ENCODE data around the gene FBXL15. TPM values are rescaled to one million over a fixed set of nuclear protein-coding genes. Genes with fewer than 3 reads are reported as not detected.

Gene FBXL15
- total and polyA plus RNA-seq, 2 donors (not counting 3 experiments of a cell fraction or from before 2014, with no cell fraction given) = 9.9 to 15.3 TPM

GRCh38 chr10:102470579-102471546 is 50.2 kb downstream of the FBXL15 start:
- TF ChIP-seq POLR2AphosphoS5 (IDR thresholded peaks at IDR 0.05; ENCODE audit: insufficient read depth, low read depth, low read length) = no peak
- TF ChIP-seq MYC (IDR thresholded peaks at IDR 0.05; ENCODE audit: low read depth, low read length) = no peak
- no peak for TF ChIP-seq GATA2 (IDR thresholded peaks at IDR 0.05; ENCODE audit: insufficient read depth, insufficient read length, low read depth, low read length)
- TF ChIP-seq CTCF (IDR thresholded peaks at IDR 0.05; ENCODE audit: extremely low read depth in 1 of 2, insufficient read depth in 1 of 2, low read depth in 1 of 2, low read length in 2 of 2) = no peak
- TF ChIP-seq POLR2A (IDR thresholded peaks at IDR 0.05; ENCODE audit: low read depth, low read length) = no peak
- no peak for TF ChIP-seq EZH2 (IDR thresholded peaks at IDR 0.05; ENCODE audit: borderline replicate concordance, low read depth, low read length, severe bottlenecking)
- no peak for TF ChIP-seq FOS (IDR thresholded peaks at IDR 0.05; ENCODE audit: borderline replicate concordance, insufficient read depth, low read length)
- no peak for TF ChIP-seq MAX (IDR thresholded peaks at IDR 0.05; ENCODE audit: insufficient read depth, insufficient read length)
- no peak for TF ChIP-seq JUN (IDR thresholded peaks at IDR 0.05; ENCODE audit: borderline replicate concordance, insufficient read depth, insufficient read length, low read depth)
- no TSS peak for BruUV-seq (replicated peaks)
- ChIA-PET POLR2A (interaction anchor here (0.5 kb wide), 1 partner anchor 26 kb away, joined by 9 read pairs; no protein-coding TSS in a partner anchor), CTCF (interaction anchor here (0.6 to 1.7 kb wide), 5 partner anchors 9 to 301 kb away, joined by 3 to 6 read pairs (median 3); no protein-coding TSS in a partner anchor)
- no peaks in the 10 kb centered on the region for H3K36me3 ChIP-seq (ENCODE audit: control insufficient read depth in 2 of 2, extremely low read depth in 1 of 2, insufficient read depth in 2 of 2, low read length in 2 of 2)
- no peak overlapping the region for H3K27ac ChIP-seq (ENCODE audit: insufficient read depth, low read depth, low read length)
- H4K20me1 ChIP-seq (replicated peaks; ENCODE audit: control insufficient read depth, extremely low read depth, insufficient read depth, low read length) = no peaks in the 10 kb centered on the region
- FAIRE-seq = no peak
- no peaks in the 10 kb centered on the region for H3K9me1 ChIP-seq (replicated peaks; ENCODE audit: control insufficient read depth, extremely low read depth, insufficient read depth, low read length)
- H3K27me3 ChIP-seq (ENCODE audit: control insufficient read depth in 2 of 2, insufficient read depth in 2 of 2, low read length in 2 of 2) = no peaks in the 10 kb centered on the region
- H3K9me3 ChIP-seq (replicated peaks; ENCODE audit: control insufficient read depth, insufficient read depth, low read length) = no peaks in the 10 kb centered on the region
- no peaks in the 10 kb centered on the region for H3K4me1 ChIP-seq (ENCODE audit: control insufficient read depth, extremely low read depth, insufficient read depth, low read length)
- dilution Hi-C loops (cut with MboI; ENCODE audit: extremely low pct_ligation_motif_present, low sequenced_read_pairs) (no loop called here), intact Hi-C loops (cut with micrococcal nuclease) (no loop called here)
- DNase-seq (ENCODE audit: low read depth, low spot score) = no peak
- no peaks in the 10 kb centered on the region for H3K79me2 ChIP-seq (ENCODE audit: control insufficient read depth, insufficient read depth, low read length)
- no peak overlapping the region for H3K4me2 ChIP-seq (ENCODE audit: insufficient read depth, low read length)
- H2AFZ ChIP-seq (ENCODE audit: low read depth, low read length) = no peak overlapping the region
- H3K9ac ChIP-seq (replicated peaks; ENCODE audit: extremely low read depth, insufficient read depth, low read length) = no peak overlapping the region
- H3K4me3 ChIP-seq (replicated peaks in 1 of 3; ENCODE audit: insufficient read depth in 1 of 3, low read depth in 1 of 3, low read length in 3 of 3) = no peak overlapping the region

MicroRNAs within 50 kb of the gene (microRNA counts, 767-probe panel; counts per million panel counts)
- microRNA hsa-miR-146b-3p = 723 counts per million, percentile 96 among the panel's probes with 10 or more counts
- 723 counts per million, percentile 96 among the panel's probes with 10 or more counts for microRNA hsa-miR-146b-5p

Small RNA genes within 50 kb of the gene (microRNA-seq; reads per million reads assigned to microRNA genes)
- gene MIR146B (ENCODE audit: borderline number of aligned reads, borderline replicate concordance) = 11.9 reads per million, percentile 27 among the genes with 10 or more reads in this experiment

Small RNA genes within 50 kb of the gene (small RNA-seq; reads per million reads assigned to genes)
- 1.1 reads per million for gene MIR146B (ENCODE audit: insufficient read depth, insufficient read length, low read depth, low replicate concordance)

Other genes with a start within 250 kb of the FBXL15 start
- gene ELOVL3, start 194.5 kb upstream of the FBXL15 start, total RNA-seq = not detected in 2 replicates
- not detected in 2 replicates for gene ELOVL3, start 194.5 kb upstream of the FBXL15 start, polyA plus RNA-seq
- not detected in 2 replicates for gene PITX3, start 179.3 kb upstream of the FBXL15 start, total RNA-seq
- gene PITX3, start 179.3 kb upstream of the FBXL15 start, polyA plus RNA-seq = not detected in 2 replicates
- 45.7 and 49.7 TPM in 2 replicates for gene GBF1, start 175.3 kb upstream of the FBXL15 start, total RNA-seq
- 20.3 and 26.0 TPM in 2 replicates for gene GBF1, start 175.3 kb upstream of the FBXL15 start, polyA plus RNA-seq
- 21.9 and 25.6 TPM in 2 replicates for gene NFKB2, start 25.1 kb upstream of the FBXL15 start, total RNA-seq
- 21.0 and 23.0 TPM in 2 replicates for gene NFKB2, start 25.1 kb upstream of the FBXL15 start, polyA plus RNA-seq
- 0.18 and 0.40 TPM in 2 replicates for gene PSD, start 2.1 kb upstream of the FBXL15 start, total RNA-seq
- gene PSD, start 2.1 kb upstream of the FBXL15 start, polyA plus RNA-seq = 0.08 and 0.10 TPM in 2 replicates
- 61.5 and 62.6 TPM in 2 replicates for gene CUEDC2, start 11.7 kb downstream of the FBXL15 start, total RNA-seq
- gene CUEDC2, start 11.7 kb downstream of the FBXL15 start, polyA plus RNA-seq = 82.3 and 96.7 TPM in 2 replicates
- gene C10orf95, start 30.7 kb downstream of the FBXL15 start, total RNA-seq = not detected in 2 replicates
- gene C10orf95, start 30.7 kb downstream of the FBXL15 start, polyA plus RNA-seq = 0.08 TPM in 1 of 2 replicates, not detected in the other
- gene ACTR1A, start 81.9 kb downstream of the FBXL15 start, total RNA-seq = 151 and 155 TPM in 2 replicates
- 164 and 169 TPM in 2 replicates for gene ACTR1A, start 81.9 kb downstream of the FBXL15 start, polyA plus RNA-seq
- 14.5 and 16.3 TPM in 2 replicates for gene SUFU, start 83.1 kb downstream of the FBXL15 start, total RNA-seq
- gene SUFU, start 83.1 kb downstream of the FBXL15 start, polyA plus RNA-seq = 9.5 and 10.1 TPM in 2 replicates
- 108 and 114 TPM in 2 replicates for gene TRIM8, start 223.6 kb downstream of the FBXL15 start, total RNA-seq
- 74.1 and 77.2 TPM in 2 replicates for gene TRIM8, start 223.6 kb downstream of the FBXL15 start, polyA plus RNA-seq